H1 (cell line): ENCODE results near the gene CDC42BPB. TPM values are rescaled to one million over a fixed set of nuclear protein-coding genes. Genes with fewer than 3 reads are reported as not detected.

Experiments used
- BRCA1 ChIP-seq: IDR thresholded peaks from 2 replicates; pipeline ENCODE4 v1.6.1; 2012; ENCODE audit warnings: low read depth, low read length, improper control_type of control experiment
- CBX8 ChIP-seq: fragments of 300-800, 300-1000 bp; sonication (generic); IDR thresholded peaks from 2 replicates; pipeline ENCODE4 v1.7.1; 2016; ENCODE audit warnings: low read depth, low read length, borderline replicate concordance
- CEBPB ChIP-seq: IDR thresholded peaks from 2 replicates; pipeline ENCODE4 v1.6.1; 2012; ENCODE audit warnings: low read depth, low read length
- CTBP2 ChIP-seq: IDR thresholded peaks from 2 replicates; pipeline ENCODE4 v1.7.0; 2011; ENCODE audit warnings: borderline replicate concordance, mild to moderate bottlenecking, moderate library complexity, mixed read lengths, low read length; ENCODE audit not compliant: insufficient read depth, insufficient read length
- KDM5A ChIP-seq: fragments of 200-600 bp; IDR thresholded peaks from 2 replicates; pipeline ENCODE4 v1.7.1; 2012; ENCODE audit warnings: mild to moderate bottlenecking, low read length, inconsistent platforms, mixed read lengths
- RXRA ChIP-seq: IDR thresholded peaks from 2 replicates; pipeline ENCODE4 v1.6.1; 2011; ENCODE audit warnings: low read depth, mild to moderate bottlenecking, low read length, moderate library complexity; ENCODE audit not compliant: insufficient read depth
- SIRT6 ChIP-seq: IDR thresholded peaks from one replicate; pipeline ENCODE4 v1.7.1; 2012; ENCODE audit warnings: low read length, inconsistent platforms
- polyA plus RNA-seq, 7 experiments: library from polyadenylated mRNA; depleted of rRNA in 3 of 7; stranded (reverse) in 5 of 7; unstranded in 2 of 7; fragments of >200 nt in 5 of 7; fragments of 200-250 nt in 2 of 7; gene quantifications; 1 replicate in 5 of 7; 2 replicates in 1 of 7; 4 replicates in 1 of 7; pipeline versions ENCODE4 v1.2.1 to v1.2.3, GENCODE V29; 2011 to 2013; ENCODE audit warnings: missing spikeins in 2 of 7, mixed read lengths in 2 of 7
- total RNA-seq: library from RNA; stranded (reverse); fragmentation: NEBNext Ultra II Directional; extraction: Animal tissue kit (Norgen Biotek cat#: 25700); gene quantifications from 2 replicates; pipeline ENCODE4 v1.2.1, GENCODE V29; 2021

The CDC42BPB gene
- total and polyA plus RNA-seq, 2 of the 8 experiments (the other 6 are each of a cell fraction or from before 2014, with no cell fraction given) = 51.2 to 88.2 TPM

- no peak for TF ChIP-seq CTBP2
- no peak for TF ChIP-seq SIRT6
- no peak for TF ChIP-seq CBX8
- no peak for TF ChIP-seq KDM5A
- TF ChIP-seq RXRA = no peak
- no peak for TF ChIP-seq BRCA1
- TF ChIP-seq CEBPB = no peak
Observed at GRCh38 chr14:103105580-103106150, 48.3 kb upstream of the CDC42BPB start (continued).
